HG03135 (cell line): ENCODE data around the gene CCNY.
"Not testable (repeated sequence)": the region's sequence is repeated elsewhere in the genome, so short reads cannot be mapped to it uniquely, and the experiment has no call there.

ENCODE experiments used
- ATAC-seq: cut with Tn5 transposase; IDR thresholded peaks from one replicate; pipeline ENCODE4 v1.9.1; 2021; ENCODE audit warnings: mild to moderate bottlenecking, moderate library complexity; ENCODE audit not compliant: unreplicated experiment

The CCNY gene

DNA sequence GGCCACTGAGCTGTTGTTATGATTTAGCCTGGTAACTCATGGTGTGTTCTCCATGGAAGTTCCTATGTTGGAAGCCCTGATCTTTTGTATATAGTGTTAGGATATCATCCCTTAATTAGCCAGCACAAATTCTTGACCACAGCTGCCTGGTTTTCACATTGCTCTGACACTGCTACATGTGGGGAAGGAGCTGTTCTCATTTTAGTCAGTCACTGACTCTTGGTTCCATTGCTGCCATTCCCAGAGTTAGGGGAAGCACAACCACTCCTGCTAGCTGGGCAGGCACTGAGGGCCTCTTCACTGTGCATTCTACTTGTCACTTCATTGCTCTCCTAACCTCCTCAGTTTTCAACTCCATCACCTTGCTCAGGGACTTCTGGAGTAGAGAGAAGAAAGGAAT, 170.4 kb downstream of the CCNY start:
- no peak for ATAC-seq

- no peak for ATAC-seq
These were observed 171.3 kb downstream of the CCNY start for GRCh38 chr10:35507519-35508109.

GRCh38 chr10:35508647-35509046, 172.3 kb downstream of the CCNY start:
- no peak for ATAC-seq

DNA sequence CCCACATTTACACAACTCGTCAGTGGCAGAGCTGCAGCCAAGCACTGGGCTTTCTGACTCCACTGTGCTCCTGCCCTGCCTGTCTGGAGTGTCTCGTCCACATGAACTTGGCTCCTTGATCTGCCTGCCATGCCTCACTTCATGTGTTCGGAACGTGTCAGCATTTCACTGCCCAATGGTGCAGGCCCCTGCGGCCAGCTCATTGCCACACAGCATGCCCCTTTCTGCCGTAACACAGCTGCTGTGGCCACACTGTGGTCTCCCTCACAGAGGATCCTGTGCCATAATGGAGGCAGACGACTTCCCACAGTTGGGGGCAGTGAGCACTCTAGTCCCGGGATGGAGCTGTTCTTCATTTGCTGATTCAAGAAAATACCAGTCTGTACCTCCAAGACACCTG, 174.6 kb downstream of the CCNY start:
- no peak for ATAC-seq

GRCh38 chr10:35511647-35512046, 175.3 kb downstream of the CCNY start:
- ATAC-seq: no peak

DNA sequence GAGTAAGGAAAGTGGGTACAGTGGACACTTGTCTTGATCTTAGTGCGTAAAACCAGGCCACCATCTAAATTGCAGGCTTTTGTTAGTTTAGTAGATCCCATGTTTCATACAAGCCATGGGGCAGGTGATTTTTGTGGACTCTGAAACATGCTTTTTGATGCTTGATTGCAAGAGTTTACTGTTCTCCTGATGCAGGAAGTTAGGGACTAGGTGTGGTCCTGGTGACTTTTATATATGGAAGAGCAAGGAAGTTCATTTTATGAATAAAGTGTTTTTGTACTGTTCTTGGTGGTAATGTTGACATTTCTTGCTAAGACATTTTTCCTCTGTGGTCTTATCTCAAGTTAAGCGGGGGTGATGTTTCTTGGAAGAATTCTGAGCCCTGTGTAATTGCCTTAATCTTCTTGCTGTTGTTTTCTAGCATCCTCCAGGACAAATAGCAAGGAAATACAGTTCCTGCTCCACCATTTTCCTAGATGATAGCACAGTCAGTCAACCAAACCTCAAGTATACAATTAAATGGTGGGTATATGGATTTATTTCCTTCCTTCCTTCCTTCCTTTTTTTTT, 179.9 kb downstream of the CCNY start:
- ATAC-seq: no peak

DNA sequence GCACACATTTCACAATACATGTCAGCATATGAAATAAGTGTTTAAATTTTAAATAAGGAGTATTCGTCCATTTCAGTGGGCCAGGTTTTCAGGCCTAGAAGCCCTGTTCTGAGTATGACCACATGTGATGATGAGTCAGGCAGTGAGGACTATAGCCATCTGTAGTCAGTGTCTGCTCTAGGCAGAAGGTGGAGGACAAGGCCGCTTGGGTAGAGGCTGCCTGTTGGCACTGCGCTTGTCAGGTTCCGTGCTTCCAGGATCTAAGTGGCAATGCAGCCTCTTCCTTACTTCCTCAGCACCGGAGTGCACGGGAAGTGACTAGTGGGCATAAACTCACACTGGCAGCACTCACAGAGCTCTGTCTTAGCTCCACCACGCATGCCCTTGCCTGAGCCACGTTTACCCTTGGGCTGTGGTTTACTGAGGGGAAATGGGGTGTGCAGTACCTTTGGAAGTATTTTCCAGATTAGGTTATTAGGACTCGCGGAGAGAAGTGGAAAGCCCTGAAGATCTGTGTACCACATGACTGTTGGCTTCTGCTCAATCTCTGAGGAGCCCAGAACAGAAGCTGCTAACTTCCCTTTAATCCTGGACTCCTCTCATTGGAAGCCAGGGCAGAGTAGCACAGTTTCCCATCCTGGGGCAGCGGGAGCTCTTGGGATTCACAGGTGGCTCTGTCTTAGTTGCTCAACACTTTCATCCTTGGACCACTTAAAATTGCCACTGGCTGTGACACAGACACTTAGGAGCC, 181.3 kb downstream of the CCNY start:
- ATAC-seq: no peak

DNA sequence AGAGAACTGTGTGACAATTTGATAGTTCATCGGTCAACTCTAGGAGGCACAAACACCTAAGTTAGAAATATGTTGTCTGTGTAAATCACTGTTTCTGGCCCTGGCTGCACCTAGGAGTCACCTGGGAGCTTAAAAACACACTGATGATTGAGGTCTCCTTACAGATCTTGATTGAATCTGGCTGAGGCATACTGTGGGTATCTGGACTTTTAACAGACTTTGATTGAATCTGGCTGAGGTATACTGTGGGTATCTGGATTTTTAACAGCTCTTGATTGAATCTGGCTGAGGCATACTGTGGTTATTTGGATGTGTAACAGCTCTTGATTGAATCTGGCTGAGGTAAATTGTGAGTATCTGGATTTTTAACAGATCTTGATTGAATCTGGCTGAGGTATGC, 181.9 kb downstream of the CCNY start:
- not testable (repeated sequence) for ATAC-seq

- no peak for ATAC-seq
These were observed 184.7 kb downstream of the CCNY start for GRCh38 chr10:35520996-35521395.

- peak; percentile 83 for ATAC-seq
These were observed 187.4 kb downstream of the CCNY start for GRCh38 chr10:35523670-35524225.

DNA sequence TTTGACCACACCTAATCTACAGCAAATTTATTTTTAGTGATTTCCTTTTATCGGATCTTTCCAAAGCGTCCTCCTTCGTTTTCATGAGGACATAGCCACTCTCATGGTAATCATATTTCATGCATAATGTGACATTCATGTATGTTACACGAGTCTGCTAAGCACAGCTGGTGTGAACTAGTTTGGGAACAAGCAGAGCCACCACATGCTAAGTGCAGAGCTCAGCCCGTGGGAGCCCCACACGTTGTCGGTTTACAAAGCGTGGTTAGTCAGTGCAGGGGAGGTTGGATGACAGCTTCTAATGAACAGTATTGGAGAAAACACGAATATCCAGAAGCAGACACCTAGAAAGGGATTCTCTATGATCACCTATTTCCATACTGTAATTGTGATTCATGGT, 190.4 kb downstream of the CCNY start:
- ATAC-seq: no peak

GRCh38 chr10:35532141-35532540, 195.8 kb downstream of the CCNY start:
- ATAC-seq: no peak

GRCh38 chr10:35533565-35533964, 197.3 kb downstream of the CCNY start:
- no peak for ATAC-seq

GRCh38 chr10:35535136-35535535, 198.8 kb downstream of the CCNY start:
- ATAC-seq: no peak

DNA sequence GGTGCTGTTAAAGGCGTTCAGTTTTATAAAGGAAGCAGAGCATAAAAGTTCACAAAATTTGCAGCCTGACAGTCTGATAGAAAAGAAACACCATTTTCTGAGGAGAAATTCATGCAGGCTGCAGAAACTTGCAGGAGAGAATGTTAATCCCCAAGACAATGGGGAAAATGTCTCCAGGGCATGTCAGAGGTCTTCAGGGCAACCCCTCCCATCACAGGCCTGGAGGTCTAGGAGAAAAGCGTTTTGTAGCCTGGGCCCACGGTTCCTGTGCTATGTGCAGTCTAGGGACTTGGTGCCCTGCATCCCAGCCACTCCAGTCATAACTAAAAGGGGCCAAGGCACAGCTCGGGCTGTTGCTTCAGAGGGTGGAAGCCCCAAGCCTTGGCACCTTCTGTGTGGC, 200.5 kb downstream of the CCNY start:
- ATAC-seq: no peak

GRCh38 chr10:35537925-35538324, 201.6 kb downstream of the CCNY start:
- not testable (repeated sequence) for ATAC-seq

DNA sequence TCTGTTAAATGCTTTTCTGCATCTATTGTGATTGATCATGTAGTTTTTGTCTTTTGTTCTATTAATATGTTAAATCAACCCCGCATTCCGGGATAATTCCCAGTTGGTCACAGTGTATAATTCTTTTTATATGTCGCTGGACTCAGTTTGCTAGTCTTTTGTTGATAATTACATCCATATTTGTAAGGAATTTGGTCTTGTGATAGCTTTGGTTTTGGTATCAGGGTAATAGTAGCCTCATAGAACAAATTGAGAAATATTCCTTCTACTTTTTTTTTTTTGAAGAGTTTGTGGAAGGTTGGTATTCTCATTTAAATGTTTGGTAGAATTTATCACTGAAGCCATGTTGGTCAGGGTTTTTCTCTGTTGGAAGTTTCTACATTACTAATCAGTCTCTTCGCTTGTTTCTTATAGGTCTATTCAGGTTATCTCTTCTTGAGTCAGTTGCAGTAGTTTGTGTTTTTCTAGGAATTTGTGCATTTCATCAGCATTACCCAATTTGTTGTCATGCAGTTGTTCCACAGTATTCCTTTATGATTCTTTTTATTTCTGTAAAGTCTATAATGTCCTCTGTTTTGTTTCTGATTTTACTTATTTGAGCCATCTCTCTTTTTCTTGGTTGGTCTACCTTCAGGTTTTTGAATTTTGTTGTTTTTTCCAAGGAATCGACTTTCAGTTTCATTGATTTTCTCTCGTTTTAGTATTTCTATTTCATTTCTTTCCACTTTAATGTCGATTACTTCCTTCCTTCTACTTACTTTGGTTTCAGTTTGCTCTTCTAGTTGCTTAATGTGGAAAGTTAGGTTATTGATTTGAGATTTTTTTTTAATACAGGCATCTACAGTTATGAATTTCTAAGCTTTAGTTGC, 204.2 kb downstream of the CCNY start:
- no peak for ATAC-seq

DNA sequence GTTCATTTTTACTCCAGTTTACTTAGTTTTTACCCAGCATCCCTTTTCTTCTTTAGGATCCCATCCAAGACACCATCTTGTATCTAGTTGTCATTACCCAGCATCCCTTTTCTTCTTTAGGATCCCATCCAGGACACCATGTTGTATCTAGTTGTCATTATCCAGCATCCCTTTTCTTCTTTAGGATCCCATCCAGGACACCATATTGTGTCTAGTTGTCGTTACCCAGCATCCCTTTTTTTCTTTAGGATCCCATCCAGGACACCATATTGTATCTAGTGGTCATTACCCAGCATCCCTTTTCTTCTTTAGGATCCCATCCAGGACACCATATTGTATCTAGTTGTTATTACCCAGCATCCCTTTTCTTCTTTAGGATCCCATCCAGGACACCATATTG, 205.4 kb downstream of the CCNY start:
- ATAC-seq: no peak

DNA sequence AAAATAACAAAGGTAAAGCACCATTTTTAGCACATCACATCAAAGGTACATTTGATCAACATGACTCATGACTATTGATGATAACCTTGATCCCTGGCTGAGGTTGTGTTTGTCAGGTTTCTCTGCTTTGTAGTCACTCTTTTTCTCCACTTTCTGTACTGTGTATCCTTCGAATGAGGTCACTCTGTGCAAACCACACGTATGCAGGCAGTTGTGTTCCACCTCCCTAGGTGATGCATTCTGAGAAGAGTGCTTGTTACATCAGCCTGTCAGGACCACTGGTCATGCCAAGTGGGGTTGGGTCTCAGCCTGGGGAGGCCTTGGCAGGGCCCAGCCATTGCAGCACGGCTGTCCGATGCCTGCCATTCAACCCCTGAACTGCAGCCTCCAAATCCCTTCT, 206.0 kb downstream of the CCNY start:
- no peak for ATAC-seq

DNA sequence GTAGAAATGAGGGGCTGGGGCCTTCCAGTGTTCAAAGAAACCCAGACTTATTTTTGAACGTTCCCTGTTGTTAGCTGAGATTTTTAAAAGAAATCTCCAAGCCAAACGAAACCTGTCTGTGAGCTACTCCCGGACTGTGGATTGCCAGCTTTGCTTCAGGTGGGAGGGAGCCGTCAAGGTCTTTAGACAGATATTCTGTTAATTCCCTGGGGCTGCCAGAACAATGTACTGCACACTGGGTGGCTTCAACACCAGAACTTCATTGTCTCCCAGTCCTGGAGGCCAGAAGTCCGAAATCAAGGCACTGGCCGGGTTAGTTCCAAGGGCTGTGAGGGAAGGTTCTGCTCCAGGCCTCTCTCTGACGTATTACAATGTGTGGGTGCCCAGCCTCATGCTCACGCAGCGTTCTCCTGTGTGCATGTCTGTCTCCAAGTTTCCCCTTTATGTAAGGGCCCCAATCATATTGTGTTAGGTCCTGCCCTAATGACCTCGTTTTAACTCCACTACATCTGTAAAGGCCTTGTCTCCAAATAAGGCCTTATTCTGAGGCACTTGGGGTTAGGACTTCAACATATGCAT, 208.9 kb downstream of the CCNY start:
- ATAC-seq: no peak
